ENCODE results near the gene TBCK. TPM values are rescaled to one million over a fixed set of nuclear protein-coding genes. Genes with fewer than 3 reads are reported as not detected.
A peak's percentile ranks its signal among the peaks of the same experiment; 100 is the strongest.

The TBCK gene
- total RNA-seq, 1 donor from 2014 or later = 28.2 TPM

DNA sequence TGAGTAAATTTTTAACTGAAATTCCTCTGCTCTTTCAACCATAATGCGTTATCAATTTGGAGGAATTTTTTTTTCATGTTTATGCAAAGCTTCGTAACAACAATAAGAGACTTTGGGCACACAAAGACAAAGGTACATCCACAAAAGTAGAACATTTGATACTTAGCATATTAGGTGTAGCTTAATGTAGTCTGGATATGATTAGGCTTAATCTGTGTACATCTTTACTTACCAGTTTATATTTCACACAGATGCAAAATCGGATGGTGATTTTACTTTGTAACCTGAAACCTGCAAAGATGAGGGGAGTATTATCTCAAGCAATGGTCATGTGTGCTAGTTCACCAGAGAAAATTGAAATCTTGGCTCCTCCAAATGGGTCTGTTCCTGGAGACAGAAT, 20.6 kb upstream of the TBCK start:
- no peak for DNase-seq (ENCODE audit: low spot score)
- peaks cover 8% of the 10 kb centered on the region for H3K4me1 Mint-ChIP-seq (ENCODE audit: low read depth)
- TF ChIP-seq, protein P1, sequence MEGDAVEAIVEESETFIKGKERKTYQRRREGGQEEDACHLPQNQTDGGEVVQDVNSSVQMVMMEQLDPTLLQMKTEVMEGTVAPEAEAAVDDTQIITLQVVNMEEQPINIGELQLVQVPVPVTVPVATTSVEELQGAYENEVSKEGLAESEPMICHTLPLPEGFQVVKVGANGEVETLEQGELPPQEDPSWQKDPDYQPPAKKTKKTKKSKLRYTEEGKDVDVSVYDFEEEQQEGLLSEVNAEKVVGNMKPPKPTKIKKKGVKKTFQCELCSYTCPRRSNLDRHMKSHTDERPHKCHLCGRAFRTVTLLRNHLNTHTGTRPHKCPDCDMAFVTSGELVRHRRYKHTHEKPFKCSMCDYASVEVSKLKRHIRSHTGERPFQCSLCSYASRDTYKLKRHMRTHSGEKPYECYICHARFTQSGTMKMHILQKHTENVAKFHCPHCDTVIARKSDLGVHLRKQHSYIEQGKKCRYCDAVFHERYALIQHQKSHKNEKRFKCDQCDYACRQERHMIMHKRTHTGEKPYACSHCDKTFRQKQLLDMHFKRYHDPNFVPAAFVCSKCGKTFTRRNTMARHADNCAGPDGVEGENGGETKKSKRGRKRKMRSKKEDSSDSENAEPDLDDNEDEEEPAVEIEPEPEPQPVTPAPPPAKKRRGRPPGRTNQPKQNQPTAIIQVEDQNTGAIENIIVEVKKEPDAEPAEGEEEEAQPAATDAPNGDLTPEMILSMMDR (IDR thresholded peaks at IDR 0.05) = no peak
- H3K4me3 Mint-ChIP-seq (ENCODE audit: unreplicated experiment) = no peak overlapping the region
- H3K27me3 Mint-ChIP-seq (ENCODE audit: low read depth) = no peaks in the 10 kb centered on the region
- no peak overlapping the region for H3K27ac Mint-ChIP-seq (ENCODE audit: unreplicated experiment)
- peaks cover 21% of the 10 kb centered on the region for H3K9me3 Mint-ChIP-seq (ENCODE audit: low read depth)
- peaks cover 47% of the 10 kb centered on the region for H3K36me3 Mint-ChIP-seq (ENCODE audit: low read depth)

DNA sequence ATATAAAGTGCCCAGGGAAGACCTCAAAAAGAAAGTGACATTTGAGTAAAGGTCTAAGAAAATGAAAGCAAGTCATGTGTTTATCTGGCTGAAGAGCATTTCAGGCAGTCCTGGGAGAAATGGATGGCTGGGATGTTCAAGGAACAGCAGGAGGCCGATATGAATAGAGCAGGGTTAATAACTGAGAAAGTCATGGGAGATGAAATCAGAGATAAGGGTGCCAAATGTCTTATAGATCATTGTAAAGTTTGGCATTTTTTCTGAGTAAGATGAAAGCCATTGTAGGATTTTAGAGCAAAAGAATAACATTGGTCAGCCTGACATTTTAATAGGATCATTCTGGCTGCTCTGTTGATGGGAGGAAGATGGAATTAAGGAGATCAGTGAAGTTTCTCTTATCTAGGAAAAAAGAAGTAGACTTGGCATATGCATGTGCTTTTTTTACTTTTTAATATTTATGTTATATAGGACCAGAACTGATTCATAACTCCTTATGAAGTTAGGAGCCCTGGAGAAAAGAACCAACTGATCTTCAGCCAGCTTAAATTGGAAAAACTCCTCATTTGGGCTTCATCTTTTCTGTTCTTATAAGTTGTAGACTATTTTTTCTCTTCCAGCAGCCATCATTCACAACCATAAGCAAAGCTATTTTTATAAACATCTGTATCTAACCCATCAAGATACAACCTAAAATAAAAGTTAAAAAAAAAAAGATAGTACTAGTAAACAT, 18.9 kb upstream of the TBCK start:
- DNase-seq (ENCODE audit: low spot score) = no peak
- TF ChIP-seq, protein P1 (IDR thresholded peaks at IDR 0.05) = no peak
- H3K4me1 Mint-ChIP-seq (ENCODE audit: low read depth) = peaks cover 5% of the 10 kb centered on the region
- H3K27me3 Mint-ChIP-seq (ENCODE audit: low read depth) = no peaks in the 10 kb centered on the region
- H3K27ac Mint-ChIP-seq (ENCODE audit: unreplicated experiment) = no peak overlapping the region
- no peak overlapping the region for H3K4me3 Mint-ChIP-seq (ENCODE audit: unreplicated experiment)
- peaks cover 10% of the 10 kb centered on the region for H3K9me3 Mint-ChIP-seq (ENCODE audit: low read depth)
- peaks cover 43% of the 10 kb centered on the region for H3K36me3 Mint-ChIP-seq (ENCODE audit: low read depth)

DNA sequence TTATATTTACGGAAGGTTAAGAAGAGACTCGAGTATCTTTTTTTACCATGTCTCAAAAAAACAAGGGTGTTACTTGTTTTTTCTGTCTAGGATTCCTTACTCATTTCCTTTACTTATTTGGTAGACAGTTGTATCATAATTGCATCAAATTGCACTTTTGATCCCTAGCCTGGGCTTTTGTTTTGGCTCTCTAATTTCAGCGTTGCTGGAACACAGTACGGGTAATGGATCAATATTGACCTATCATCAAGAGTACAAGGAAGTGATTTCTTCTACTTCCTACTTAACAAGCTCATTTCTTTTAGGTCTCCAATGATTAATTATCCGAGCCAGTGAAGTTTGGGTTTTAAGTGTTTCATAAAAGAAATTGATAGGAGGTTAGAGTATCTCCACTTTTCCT, 17.2 kb upstream of the TBCK start:
- peaks cover 33% of the 10 kb centered on the region for H3K36me3 Mint-ChIP-seq (ENCODE audit: low read depth)
- H3K4me1 Mint-ChIP-seq (ENCODE audit: low read depth) = peaks cover 5% of the 10 kb centered on the region
- H3K27me3 Mint-ChIP-seq (ENCODE audit: low read depth) = no peaks in the 10 kb centered on the region
- no peak for DNase-seq (ENCODE audit: low spot score)
- H3K9me3 Mint-ChIP-seq (ENCODE audit: low read depth) = peaks cover 10% of the 10 kb centered on the region
- H3K4me3 Mint-ChIP-seq (ENCODE audit: unreplicated experiment) = no peak overlapping the region
- no peak overlapping the region for H3K27ac Mint-ChIP-seq (ENCODE audit: unreplicated experiment)
- TF ChIP-seq, protein P1 (IDR thresholded peaks at IDR 0.05) = no peak

DNA sequence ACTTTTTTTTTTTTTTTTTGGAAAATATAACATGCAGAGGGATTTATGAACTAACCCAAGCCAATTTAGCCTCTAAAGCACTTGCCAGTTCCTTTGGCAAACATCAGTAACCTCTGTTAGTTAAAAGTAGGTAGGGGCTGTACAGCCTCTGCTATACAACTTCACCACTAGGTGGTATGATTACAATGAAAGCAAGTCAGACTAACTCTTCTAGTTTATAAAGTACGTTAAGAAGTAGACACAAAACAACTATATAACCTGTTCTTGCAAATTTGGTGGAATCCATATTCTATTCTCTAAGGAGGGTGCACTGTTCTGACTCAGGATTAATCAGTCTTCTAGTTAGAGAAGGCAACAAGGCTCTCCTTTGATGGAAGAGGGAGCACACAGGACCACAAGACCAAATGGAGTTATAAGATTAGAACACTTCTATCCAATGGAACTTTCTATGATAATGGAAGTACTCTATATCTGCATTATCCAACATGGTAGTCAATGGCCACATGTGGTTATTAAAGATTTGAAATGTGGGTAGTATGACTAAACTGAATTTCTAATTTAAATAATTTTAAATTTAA, 13.1 kb upstream of the TBCK start:
- TF ChIP-seq, protein P1 (IDR thresholded peaks at IDR 0.05) = peak; percentile 87
- no peaks in the 10 kb centered on the region for H3K9me3 Mint-ChIP-seq (ENCODE audit: low read depth)
- peaks cover 3% of the 10 kb centered on the region for H3K4me1 Mint-ChIP-seq (ENCODE audit: low read depth)
- no peak overlapping the region for H3K27ac Mint-ChIP-seq (ENCODE audit: unreplicated experiment)
- no peak overlapping the region for H3K4me3 Mint-ChIP-seq (ENCODE audit: unreplicated experiment)
- peaks cover 21% of the 10 kb centered on the region for H3K36me3 Mint-ChIP-seq (ENCODE audit: low read depth)
- DNase-seq (ENCODE audit: low spot score) = no peak
- H3K27me3 Mint-ChIP-seq (ENCODE audit: low read depth) = no peaks in the 10 kb centered on the region

DNA sequence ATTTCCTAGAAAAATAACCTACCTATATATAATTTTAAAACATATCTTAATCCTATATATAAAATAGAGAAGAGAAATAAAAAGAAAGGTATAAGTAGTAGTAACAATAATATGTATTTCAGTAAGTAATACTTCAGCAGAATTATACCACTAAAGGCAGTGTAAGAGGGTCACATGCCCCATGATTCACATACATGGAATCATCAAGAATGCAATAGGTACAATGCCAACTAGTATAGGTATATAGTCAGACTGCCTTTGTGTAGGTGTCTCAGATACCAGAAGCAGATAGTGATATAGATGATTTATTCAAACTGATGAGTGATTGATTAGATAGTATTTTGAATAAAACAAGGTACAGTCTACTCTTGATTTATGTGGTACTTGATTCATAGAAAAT, 9.8 kb upstream of the TBCK start:
- TF ChIP-seq, protein P1 (IDR thresholded peaks at IDR 0.05) = no peak

More for the DNA sequence above, 9.8 kb upstream of the TBCK start:
- peaks cover 18% of the 10 kb centered on the region for H3K4me1 Mint-ChIP-seq (ENCODE audit: low read depth)
- peaks cover 12% of the 10 kb centered on the region for H3K36me3 Mint-ChIP-seq (ENCODE audit: low read depth)
- no peak overlapping the region for H3K4me3 Mint-ChIP-seq (ENCODE audit: unreplicated experiment)
- no peaks in the 10 kb centered on the region for H3K27me3 Mint-ChIP-seq (ENCODE audit: low read depth)
- no peak overlapping the region for H3K27ac Mint-ChIP-seq (ENCODE audit: unreplicated experiment)
- H3K9me3 Mint-ChIP-seq (ENCODE audit: low read depth) = no peaks in the 10 kb centered on the region
- DNase-seq (ENCODE audit: low spot score) = no peak

Measured in chondrocyte (in vitro differentiated cells).